Measurements from ENCODE around the gene SNX11. TPM values are rescaled to one million over a fixed set of nuclear protein-coding genes. Genes with fewer than 3 reads are reported as not detected.

Gene SNX11
- total RNA-seq, 1 donor from 2014 or later = 145 TPM

GRCh38 chr17:48159232-48159631 is 51.7 kb downstream of the SNX11 start:
- H3K27me3 Mint-ChIP-seq = no peaks in the 10 kb centered on the region
- H3K36me3 Mint-ChIP-seq (ENCODE audit: low read depth) = peaks cover 36% of the 10 kb centered on the region
- H3K9me3 Mint-ChIP-seq = no peaks in the 10 kb centered on the region
- ChIA-PET CTCF (interaction anchor here (1.4 kb wide), 1 partner anchor 132 kb away, joined by 3 read pairs; no protein-coding TSS in a partner anchor), POLR2A (interaction anchor here (1.2 kb wide), 1 partner anchor 112 kb away, joined by 3 read pairs; no protein-coding TSS in a partner anchor)
- intact Hi-C loops (cut with micrococcal nuclease) = loop anchor here (10.0 kb wide), 1 partner anchor 436 kb away; the partner anchor contains the start of genes HOXB3 and HOXB5
- no peak for DNase-seq
- H3K4me3 Mint-ChIP-seq = no peak overlapping the region
- no peak for TF ChIP-seq CTCF (IDR thresholded peaks at IDR 0.05)
- peaks cover 7% of the 10 kb centered on the region for H3K4me1 Mint-ChIP-seq
- no peak overlapping the region for H3K27ac Mint-ChIP-seq
- ATAC-seq (ENCODE audit: low read depth) = no peak

DNA sequence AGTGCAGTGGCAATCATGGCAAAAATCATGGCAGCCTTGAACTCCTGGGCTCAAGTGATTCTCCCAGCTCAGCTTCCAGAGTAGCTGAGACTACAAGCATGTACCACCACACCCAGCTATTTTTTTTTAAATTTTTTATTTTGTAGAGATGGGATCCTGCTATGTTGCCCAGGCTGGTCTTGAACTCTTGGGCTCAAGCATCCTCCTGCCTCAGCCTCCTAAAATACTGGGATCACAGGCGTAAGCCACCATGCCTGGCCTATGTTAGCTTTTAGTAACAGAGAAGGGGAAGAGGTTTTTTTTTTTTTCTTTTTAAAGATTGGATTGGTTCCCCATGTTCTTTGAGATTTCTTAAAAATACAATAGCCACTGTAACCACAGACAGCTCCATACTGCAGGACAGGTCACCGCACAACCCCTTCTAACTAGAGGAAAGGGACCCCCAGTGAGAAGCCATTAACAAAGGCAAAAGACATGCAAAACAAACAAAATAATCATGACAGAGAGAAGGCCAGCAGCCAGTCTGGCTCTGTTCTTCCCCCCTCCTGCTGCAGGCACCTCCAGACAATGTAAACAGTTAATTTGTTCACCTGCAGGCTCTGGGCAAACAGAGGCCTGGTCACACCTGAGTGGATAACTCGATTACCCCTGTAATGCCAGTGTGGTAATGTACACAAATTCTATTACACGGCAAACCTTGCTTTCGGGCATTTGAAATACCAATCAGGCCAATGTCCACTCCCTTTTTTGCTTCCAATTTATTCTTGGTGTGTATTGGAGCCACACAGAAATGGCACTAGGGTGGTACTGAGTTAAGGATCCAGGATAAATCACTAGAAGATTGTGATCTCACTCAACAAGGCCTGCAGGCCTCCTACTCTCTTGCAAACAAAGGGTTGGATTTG is 52.9 kb downstream of the SNX11 start:
- no peak for DNase-seq
- Mint-ChIP-seq H3K9me3 (no peaks in the 10 kb centered on the region), H3K27me3 (no peaks in the 10 kb centered on the region), H3K4me3 (no peak overlapping the region), H3K4me1 (peaks cover 7% of the 10 kb centered on the region), H3K36me3 (ENCODE audit: low read depth) (peaks cover 33% of the 10 kb centered on the region), H3K27ac (no peak overlapping the region)
- CTCF ChIA-PET = interaction anchor here (1.4 kb wide), 1 partner anchor 134 kb away, joined by 3 read pairs; no protein-coding TSS in a partner anchor
- intact Hi-C loops (cut with micrococcal nuclease) = no loop called here
- POLR2A ChIA-PET = no interaction called here
- ATAC-seq (ENCODE audit: low read depth) = no peak
- TF ChIP-seq CTCF (IDR thresholded peaks at IDR 0.05) = no peak

DNA sequence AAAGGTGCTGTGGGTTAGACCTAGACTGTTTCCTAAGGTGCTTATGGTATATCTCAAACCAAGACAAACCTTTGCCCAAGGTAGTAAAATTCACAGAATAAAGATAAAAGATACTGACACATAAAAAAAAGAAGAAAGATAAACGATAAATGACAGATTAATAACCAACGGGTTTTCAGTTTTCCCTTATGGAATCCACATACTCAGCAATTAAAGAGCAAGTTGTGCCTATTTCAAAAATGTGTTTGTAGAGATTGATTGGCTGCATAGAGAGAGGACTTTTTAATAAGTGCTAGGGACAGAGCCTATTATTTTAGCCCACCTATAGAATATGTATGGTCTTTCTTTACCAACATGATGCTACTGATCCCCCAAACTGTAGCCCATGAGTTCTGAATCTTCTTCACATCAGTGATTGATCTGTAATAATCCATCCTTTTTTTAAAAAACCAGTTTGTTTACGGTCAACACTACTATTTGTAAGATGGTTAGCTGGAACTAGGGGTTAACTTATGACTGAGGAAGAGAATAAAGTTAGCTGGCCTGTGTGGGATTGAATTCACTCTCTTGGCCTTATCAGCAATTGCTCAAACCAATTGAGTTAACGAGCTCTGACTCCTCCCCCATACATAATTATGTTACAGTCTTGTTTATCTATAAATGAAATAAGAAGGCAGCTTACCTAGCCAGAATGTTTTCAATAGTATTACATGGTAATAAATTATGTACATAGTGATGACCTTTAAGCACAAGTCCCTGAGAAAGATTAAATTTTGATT is 53.8 kb downstream of the SNX11 start:
- DNase-seq = no peak
- POLR2A ChIA-PET = no interaction called here
- TF ChIP-seq CTCF (IDR thresholded peaks at IDR 0.05) = no peak
- ATAC-seq (ENCODE audit: low read depth) = no peak
- Mint-ChIP-seq H3K27ac (no peak overlapping the region), H3K9me3 (no peaks in the 10 kb centered on the region), H3K27me3 (no peaks in the 10 kb centered on the region), H3K36me3 (ENCODE audit: low read depth) (peaks cover 27% of the 10 kb centered on the region), H3K4me3 (no peak overlapping the region), H3K4me1 (peaks cover 7% of the 10 kb centered on the region)
- CTCF ChIA-PET = no interaction called here
- intact Hi-C loops (cut with micrococcal nuclease) = no loop called here

GRCh38 chr17:48162306-48162934 is 54.9 kb downstream of the SNX11 start:
- CTCF ChIA-PET = no interaction called here
- DNase-seq = no peak
- POLR2A ChIA-PET = no interaction called here
- no peak for TF ChIP-seq CTCF (IDR thresholded peaks at IDR 0.05)
- Mint-ChIP-seq H3K4me3 (no peak overlapping the region), H3K9me3 (no peaks in the 10 kb centered on the region), H3K36me3 (ENCODE audit: low read depth) (peaks cover 24% of the 10 kb centered on the region), H3K27ac (no peak overlapping the region), H3K4me1 (peaks cover 7% of the 10 kb centered on the region), H3K27me3 (no peaks in the 10 kb centered on the region)
- intact Hi-C loops (cut with micrococcal nuclease) = no loop called here
- no peak for ATAC-seq (ENCODE audit: low read depth)
